GM19238 (cell line): Measurements from ENCODE around the gene RIC3.

Experiments used
- DNase-seq: peaks from one replicate; pipeline ENCODE4 v3.0.0; 2011; ENCODE audit warnings: low spot score; ENCODE audit not compliant: insufficient read length

The RIC3 gene

DNA sequence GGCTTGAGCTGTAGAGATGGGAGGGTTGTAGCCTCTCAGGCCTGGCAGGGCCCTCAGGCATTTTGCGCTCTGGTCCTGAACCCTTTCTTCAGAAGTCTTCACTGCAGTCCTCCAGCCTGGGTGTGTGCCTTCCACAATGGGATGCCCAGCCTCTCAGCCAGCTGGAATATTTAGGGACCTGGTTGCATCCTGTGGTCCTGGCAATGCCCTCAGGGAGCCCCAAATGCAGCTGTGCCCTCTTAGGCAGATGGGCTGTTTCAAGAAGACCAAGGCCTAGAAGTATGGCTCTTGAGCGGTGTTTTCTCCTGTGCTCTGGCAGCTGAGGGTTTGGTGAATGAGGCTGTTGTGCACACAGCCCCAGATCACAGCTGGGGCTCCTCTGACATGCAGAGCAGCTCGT, 81.1 kb downstream of the RIC3 start:
- DNase-seq, result no peak

DNA sequence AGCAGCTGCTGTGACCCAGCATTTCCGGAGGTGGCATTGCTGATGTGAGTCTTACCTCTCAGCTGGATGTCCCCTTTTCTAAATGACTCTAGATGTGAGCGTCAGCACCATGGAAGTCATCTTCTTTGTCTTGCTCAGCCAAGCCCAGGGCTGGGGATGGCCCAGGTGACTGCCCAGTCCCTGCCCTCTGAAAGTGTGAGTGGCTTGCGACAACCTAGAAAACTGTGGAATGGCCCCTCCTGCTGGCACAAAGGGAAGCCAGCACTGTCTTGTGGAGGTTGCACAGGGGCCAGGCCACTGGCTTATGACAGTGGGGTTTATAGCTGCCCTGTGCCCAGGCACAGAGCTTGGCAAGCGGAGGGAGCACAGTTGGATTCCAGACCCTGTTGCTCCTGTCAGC, 81.6 kb downstream of the RIC3 start:
- no peak for DNase-seq

DNA sequence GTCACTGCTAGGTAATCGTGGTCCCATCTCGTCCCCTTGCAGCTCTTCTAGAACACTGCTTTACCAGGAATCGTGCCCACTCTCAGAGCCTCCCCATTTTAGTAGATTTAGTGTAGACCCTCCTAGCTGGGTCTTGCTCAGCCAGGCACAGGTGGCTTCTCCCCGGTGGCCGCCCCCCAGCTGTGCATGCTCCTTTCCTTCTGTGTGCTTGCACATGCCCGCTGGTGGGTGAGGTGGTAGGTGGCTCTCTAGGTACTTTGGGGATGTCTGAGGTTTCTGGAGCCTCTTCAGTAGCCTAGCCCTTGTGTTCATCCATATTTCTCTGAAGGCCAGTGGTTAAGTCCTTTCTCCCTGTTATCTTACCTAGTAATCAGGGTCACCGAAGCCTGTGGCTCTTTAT, 82.3 kb downstream of the RIC3 start:
- DNase-seq, result no peak

DNA sequence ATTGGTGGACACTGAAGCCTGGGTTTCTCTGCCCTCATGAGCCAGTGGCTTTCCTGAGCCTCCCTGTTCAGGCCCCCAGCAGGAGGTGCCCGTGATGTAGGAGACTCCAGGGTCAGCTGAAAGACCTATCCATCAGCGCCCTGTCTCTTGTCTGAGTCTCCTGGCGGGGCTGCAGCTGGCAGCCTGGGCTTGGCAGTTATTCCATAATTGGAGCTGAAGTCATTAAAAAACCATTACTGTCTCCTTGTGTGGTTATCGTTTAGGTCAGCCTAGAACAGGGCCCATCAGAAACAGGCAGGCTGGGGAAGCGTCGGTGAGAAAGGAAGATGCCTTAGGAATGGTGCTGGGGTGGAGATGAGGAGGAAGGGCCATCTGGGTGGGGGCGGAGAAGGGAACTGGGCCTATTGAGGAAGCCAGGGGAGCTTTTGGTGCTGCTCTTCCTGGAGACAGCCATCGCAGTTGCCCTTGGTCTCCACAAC, 82.8 kb downstream of the RIC3 start:
- no peak for DNase-seq

DNA sequence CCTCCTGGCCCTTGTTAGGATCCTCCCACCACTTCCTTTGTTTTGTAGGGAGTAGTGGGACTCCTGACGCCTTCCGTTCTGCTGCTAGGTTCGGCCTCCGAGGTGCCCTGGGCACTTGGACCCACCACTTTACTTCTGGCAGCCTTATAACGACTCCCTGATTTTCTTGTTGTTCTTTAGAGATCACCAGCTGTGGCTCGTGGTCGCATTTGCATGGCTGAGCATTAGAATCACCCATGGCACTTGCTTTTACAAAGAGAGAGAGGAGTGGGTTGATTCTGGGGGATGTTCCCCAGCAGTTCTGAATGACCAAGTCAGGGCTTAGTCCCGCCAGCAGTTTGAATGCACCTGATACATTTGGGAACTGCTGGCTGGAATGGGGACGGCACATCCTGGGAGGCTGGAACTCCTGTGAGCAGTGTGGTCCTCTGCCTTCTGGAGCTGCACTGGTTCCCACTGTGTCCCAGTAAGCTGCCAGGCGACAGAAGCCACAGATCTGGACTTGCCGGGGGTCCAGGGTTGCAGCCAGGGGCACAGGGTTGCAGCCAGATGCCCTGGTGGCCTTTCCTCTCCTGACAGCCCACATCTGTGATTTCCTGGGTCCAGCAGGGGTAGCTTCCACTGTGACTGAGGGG, 83.7 kb downstream of the RIC3 start:
- no peak for DNase-seq

DNA sequence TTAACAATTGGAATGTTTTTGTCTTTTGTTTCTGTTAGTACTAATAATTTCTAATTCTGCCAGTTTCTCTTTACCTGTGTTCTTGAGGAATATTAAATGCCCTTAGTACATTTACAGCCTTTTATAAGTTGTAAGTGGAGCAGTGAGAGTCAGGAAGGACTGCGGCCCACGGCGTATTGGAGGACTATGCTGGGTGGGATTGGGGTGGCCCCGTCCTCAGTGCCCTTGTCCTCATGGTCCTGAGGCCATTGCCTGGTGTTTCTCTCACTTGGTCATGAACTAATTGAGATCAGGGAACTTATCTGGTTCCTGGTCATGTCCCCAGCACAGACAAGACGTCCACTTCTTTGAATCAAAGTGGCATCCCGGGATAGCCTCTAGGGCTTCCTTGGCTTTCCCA, 84.5 kb downstream of the RIC3 start:
- DNase-seq, result no peak

DNA sequence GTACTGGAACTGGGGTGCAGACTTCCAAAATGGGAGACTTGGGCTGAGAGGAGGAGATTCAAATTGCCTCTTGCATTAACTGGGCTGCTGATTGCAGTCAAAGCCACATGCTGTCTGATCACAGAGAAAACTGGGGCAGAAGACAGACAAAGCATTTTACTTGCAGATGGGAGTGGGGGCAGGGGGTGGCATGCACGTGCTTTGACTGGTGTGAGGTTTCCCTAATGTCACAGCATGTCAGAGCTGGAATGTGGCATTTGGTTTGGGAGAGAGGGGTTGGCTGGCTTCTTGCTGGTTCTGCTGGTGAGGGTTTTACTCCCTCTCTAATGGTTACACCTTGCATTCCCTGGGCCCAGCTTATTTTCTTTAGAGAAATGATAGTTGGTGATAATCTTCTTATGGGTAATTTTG, 84.9 kb downstream of the RIC3 start:
- DNase-seq, result no peak

DNA sequence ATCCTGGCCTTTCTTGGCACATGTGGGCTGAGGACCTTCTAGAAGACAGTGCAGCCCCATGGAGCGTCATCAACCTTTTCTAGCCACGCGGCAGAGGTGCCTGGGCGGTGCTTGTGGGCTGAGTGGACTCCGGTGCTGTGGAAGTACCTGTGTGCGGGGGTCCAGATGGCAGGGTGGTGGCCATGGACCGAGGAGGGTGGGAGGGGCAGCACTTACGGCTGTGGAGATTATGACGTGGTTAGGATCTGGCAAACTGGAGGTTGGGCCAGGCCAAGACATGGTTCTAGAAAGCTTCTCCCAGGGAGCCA, 85.8 kb downstream of the RIC3 start:
- no peak for DNase-seq

DNA sequence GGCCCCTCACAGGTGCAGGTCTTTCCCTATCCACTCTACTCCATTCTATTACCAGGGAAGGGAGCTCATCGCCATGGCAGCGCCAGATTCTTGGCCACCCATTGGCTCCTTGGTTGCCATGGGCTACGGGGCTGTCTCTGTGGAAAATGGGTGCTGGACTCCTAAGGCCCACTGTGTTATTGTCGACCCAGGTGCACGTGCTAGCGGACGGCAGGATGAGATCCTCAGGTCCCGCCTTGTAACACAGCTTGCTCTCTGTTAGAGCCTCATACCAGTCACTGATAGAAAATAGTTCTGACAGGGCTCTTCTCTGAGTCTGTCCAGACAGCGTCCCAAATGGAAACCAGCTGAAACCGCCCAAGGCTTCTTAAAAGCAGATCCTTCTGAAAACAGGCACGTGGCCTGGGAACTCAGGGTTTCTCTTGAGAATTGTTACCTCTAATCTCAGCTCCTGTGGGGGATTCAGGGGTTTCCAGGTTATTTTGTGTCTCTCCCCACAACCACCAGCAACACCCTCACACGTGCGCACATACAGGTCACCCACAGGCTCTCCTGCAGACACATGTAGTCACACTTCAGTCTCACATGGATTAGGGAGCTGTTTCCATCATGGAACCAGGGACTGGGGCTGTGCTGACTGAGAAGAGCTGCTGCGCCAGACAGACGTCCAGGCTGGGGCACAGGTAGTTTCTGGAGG, 86.3 kb downstream of the RIC3 start:
- DNase-seq, result no peak

DNA sequence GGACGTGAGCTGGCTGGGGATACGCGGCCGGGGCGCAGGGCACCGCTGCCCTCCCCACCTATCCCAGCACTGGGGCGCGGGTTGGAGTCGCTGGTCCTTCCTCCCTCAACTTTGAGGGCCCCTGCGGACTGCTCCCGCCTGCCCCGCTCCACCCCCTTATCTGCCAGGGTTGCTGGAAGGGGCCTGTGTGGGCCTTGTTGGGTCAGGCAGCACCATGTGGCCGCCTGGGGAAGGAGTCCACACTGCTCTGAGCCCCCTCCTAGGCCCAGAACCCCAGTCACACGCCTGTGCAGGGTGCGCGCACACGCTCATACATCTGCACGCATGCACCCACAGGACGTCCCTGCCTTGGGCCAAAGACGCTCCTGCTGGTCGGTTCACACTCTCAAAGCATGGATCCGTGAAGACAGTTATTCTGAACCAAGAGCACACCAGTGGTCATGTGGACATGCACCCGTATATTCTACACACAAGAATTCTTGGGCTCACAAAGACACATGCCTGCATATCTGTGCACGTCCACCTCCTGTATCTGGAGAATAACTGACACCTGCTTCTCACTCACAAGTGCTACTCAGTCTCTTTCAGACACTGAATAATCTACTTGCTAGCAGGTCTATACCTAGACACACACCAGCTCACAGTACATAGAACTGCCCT, 87.1 kb downstream of the RIC3 start:
- DNase-seq, result no peak

DNA sequence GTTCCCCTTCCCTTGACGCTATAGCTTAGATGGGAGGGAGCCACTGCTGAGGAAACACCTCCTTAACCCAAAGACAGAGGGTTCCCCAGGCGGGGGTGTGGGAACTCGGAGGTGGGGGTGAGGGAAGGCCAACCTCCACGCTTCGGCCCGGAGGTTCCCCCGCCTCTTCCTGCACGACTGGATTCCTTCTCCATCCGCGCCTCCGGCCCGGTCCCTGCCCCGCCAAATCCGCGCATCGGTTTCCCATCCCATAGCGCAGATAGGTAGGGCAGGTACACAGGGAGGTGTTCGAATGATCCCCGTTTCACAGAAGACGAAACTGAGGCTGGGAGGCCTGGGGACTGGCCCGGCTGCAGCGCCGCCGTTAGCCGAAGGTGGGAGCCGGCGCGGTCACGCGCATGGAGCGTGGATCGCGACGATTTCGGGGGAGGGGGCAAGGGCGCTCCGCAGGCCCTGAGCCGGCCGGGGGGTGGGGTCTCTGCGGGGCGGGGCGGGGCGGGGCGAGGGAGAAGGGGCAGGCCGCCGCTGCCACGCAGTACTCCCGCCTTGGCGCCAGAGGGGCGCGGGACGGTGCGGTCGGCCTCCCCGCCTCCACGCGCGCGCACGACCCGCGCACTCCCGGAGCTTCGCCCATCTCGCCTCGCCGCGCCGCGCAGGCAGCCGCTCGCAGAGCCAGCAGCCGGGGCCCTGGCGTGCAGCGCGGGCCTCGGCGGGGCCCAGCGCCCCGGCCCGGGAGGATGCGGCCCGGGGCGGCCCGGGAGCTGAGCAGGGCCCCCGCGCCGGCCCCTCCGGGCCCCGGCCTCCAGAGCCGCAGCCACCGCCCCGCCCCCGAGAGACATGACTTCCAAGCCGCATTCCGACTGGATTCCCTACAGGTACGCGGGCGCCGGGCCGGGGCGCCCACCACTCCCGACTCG, 87.9 kb downstream of the RIC3 start, which contains the start of gene TUB:
Gene TUB (plus strand): TSS at position 538 of the 917 bp plus-strand sequence. CDS start 300 bp downstream, at position 838.
- DNase-seq, result no peak

DNA sequence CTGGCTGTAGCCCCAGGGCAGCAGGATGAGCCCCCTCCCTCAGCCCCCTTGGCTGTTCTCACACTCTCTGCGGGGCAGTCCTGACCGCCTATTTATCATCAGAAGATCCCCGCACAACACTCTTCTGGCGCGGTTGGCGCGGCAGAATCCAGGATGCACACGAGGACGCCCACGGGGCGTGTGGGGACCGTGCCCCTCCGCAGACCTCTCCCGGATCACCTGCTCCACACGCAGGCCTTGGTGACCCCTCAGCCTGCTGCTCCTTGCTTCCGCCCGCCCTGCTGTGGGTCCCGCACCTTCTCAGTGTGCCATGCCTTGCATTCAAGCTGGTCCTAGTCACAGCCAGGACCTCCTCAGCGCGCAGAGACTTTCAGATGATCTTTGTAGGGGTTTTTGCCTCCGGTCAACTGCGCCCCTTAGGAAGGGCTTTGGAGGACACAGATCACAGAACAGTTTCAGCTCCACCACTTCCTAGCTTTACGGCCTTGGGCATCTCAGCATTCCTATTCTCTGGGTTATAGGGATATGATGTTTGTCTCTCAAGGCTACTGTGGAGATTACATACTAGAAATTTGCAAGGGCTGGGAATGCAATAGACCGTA, 88.7 kb downstream of the RIC3 start:
- DNase-seq, result no peak

DNA sequence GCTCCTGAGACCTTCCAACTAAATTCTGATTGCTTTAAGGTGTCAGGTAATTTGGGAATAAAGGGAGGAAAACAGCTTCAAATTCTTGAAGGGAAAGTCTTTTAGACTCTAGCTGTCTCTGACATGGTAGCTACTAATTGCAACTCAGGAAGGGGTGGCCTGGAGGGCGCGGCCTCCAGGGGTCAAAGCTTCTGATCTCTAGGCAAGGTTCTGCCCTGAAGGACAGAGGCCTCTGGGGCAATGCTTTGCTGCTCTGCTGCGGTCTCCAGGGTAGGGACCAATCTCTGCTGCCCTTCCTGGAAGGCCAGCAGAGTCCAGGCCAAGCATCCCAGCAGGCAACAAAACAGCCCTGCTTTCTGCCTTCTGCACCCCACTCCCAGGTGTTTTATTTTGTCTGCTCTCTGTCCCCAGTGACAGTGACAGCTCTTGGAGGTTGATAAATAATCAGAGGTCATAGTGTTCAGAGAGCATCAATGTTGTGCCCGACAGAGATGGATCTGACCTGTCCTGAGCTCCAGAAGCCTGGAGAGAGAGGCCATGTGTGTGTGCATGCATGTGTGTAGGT, 89.6 kb downstream of the RIC3 start:
- DNase-seq, result no peak

DNA sequence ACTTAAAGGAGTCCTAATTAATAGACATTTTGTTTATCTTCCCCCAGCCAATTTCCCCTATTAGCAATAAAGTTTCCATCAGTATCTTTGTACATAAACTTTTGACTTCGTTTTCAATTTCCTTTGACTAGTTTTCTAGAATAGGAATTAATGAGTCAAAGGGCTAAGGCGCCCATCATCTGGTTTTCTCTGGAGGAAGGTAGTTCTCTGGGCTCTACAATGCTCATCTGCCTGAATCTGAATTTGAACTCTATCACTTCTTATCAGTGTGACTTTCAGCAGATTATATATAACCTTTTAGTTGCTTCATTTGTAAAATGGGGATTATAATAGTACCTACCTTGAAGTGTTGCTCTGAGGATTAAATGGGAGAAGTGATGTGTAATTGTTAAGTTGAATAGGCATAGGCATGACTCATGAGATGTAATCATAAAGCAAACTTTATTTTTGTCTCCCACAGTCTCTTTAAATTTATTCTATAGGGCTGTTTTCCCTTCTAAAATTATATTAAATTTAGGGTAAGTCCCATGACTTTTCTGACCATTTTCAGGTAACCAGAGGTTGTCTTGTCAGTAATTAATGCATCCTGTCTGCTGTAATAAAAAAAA, 93.6 kb downstream of the RIC3 start:
- no peak for DNase-seq

DNA sequence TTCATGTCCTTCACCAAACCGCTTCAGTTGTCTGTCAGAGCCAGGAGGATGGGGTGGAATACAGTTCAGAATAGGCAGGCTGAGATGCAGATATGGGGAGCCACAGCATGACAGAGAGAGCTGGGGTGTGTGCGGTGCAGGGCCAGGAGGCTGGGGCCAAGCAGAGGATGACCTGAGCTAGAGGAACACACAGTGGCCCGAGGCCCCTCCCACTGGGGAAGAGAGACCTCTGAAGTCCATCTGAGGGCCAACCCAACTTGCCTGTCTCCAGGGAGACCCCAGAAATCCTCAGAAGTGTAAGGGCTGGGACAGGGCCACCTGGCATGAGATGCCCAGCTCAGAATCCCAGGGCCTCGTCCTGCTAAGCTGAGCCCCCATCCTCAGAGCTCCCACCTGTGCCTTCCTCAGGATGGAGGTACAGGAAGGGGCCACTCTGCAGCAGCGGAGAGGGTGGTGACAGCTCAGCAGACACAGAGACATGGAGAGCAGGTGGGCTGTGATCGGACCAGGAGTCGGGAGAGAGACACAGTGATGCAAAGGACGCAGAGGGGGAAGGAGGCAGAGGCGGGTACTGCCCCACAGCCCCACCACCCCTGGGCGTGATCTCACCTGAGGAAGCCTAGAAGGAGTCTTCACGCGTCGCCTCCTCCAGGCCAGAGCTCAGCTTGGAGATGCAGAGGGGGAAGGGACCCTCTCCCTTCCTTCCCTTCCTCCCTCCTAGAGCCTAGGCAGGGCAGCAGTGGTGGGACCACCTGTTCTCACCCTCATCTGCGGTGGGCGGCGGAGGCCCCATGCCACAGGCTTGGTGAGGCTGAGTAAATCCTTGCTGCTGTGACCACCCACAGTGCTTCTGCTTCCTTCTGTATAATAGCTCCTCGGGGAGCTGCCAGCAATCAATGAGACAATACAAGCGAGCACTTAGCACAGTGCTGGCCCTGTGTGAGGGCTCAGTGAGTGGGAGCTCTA, 96.9 kb downstream of the RIC3 start:
- no peak for DNase-seq

DNA sequence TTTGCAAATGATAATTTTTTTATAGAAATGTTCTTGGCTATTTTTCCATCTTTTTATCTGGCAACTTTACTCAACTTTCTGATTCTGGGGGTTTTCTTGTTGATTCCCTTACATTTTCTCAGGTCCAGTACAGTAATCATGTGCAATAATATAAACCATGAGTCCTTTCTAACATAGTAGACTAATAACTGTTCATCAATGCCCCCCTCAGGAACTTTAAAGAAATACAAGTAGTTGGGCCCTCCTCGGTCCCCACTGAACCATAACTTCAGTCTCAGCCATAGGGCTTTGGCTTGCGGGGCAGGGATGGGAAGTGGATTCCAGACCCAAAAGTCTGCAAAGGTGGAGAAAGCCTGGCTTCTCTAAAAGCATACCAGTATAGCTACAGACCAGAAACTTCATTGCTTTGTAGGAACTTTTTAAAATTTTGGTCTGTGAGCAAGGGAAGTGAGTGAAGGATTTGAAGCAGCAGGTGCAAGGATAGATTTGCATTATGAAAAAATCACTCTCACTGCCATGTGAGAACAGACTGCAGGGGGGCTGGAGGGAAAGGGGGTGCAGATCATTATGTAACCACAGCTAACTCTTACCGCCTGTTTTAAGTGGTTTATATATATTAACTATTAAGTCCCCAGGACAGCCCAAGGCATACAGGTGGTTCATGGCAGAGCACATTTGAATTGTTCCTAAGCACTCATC, 98.3 kb downstream of the RIC3 start:
- no peak for DNase-seq

DNA sequence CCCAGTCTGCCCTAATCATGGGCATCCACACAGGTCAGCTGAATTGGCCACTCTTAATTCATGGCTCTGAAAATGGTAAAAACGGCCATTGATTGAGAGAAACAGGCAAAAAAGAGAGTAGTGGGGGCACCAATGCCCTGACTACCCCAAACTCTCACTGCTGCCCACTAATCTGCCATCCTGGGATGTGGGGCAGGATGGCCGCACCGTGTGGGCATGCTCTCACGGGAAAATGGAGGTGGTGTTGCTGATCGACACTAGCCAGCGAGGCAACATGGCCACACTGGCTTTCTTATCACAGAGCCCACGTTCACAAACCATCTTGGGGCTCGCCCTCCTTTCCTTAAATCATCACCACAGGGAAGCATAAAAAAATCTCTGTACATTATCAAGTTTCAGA, 99.1 kb downstream of the RIC3 start:
- DNase-seq, result no peak

DNA sequence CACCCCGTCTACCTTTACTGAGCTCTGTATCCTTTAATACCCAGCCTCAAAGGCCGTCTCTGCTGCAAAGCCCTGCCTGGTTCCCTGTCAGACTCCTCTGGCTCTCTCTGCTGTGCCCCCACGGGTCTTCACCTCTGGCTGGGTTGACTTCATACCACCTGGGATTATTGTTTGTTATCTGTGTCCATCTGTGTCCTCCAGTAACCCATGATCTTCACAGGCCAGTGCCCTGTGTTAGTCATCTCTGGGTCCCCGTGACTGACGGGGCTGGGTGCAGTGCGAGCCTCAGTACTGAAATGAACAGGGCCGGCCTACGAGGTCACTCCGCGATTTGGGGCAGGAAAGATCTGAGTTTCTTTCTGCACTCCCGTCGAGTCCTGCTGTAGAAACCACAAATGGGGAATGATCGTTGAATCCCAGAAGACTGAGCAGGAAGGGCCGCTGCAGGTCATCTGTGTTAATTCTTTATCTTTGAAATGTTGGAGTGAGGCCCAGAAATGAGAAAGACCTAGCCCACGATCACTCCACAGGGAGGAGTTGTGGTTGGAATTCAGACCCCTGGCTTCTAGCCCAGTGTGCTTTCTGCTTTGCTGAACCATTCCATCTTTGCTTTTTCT, 100.1 kb downstream of the RIC3 start:
- DNase-seq, result no peak
